DND-41 (cell line): ENCODE data around the gene FAM209B.

Source experiments
- CTCF ChIP-seq: IDR thresholded peaks from 2 replicates; pipeline ENCODE4 v1.5.1; 2012; ENCODE audit warnings: borderline replicate concordance, low read length, moderate library complexity, mild to moderate bottlenecking; ENCODE audit not compliant: poor library complexity, severe bottlenecking; ENCODE audit errors: extremely low read depth
- EZH2 ChIP-seq: IDR thresholded peaks from 3 replicates; pipeline ENCODE4 v1.6.1; 2012; ENCODE audit warnings: borderline replicate concordance, low read depth, mild to moderate bottlenecking, moderate library complexity, low read length, inconsistent platforms; ENCODE audit not compliant: severe bottlenecking

DNA sequence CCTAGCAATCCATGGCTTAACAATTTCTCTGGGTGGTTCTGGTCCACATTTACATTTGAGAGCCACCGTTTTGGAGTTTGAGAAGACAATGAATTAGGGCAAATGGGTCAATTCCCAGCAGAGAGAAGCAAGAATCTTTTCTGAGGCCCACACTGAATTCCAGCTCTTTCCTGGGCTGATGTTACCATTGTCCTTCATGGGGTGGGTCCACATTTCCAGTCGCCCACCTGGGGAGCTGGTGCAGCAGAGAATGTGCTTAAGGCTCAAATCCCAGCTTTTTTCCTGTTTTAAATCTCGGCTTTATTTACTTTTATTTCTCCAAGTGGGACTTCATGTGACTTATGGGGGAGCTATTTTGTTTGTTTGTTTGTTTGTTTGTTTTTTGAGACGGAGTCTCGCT, 51.9 kb downstream of the FAM209B start:
- TF ChIP-seq CTCF (no peak), EZH2 (no peak)
